HTERT RPE-1 (cell line): ENCODE measurements around the gene SRI.
"Not testable (repeated sequence)": the region's sequence is repeated elsewhere in the genome, so short reads cannot be mapped to it uniquely, and the experiment has no call there.

ENCODE experiments used
- in situ Hi-C: fragments of 300-500 bp; cut with MboI; formaldehyde crosslinking; loops from 4 replicates; pipeline ENCODE4 v1.14.3; 2020; ENCODE audit warnings: low sequenced_read_pairs

SRI gene

GRCh38 chr7:88184848-88185304, 35.0 kb downstream of the SRI start:
- in situ Hi-C loops = no loop called here

- in situ Hi-C loops = no loop called here
These were observed 36.8 kb downstream of the SRI start for GRCh38 chr7:88183051-88183450.

- in situ Hi-C loops = no loop called here
These were observed 43.6 kb downstream of the SRI start for GRCh38 chr7:88176190-88176589.

GRCh38 chr7:88172842-88173241, 47.0 kb downstream of the SRI start:
- in situ Hi-C loops = no loop called here

- in situ Hi-C loops = no loop called here
These were observed 50.0 kb downstream of the SRI start for GRCh38 chr7:88169717-88170320.

- in situ Hi-C loops = no loop called here
These were observed 52.1 kb downstream of the SRI start for GRCh38 chr7:88167721-88168120.

- in situ Hi-C loops = no loop called here
These were observed 52.6 kb downstream of the SRI start for GRCh38 chr7:88167223-88167622.

- in situ Hi-C loops = no loop called here
These were observed 54.1 kb downstream of the SRI start for GRCh38 chr7:88165697-88166096.

GRCh38 chr7:88159741-88160140, 60.1 kb downstream of the SRI start:
- in situ Hi-C loops = not testable (repeated sequence)

- in situ Hi-C loops = no loop called here
These were observed 63.5 kb downstream of the SRI start for GRCh38 chr7:88156356-88156755.

GRCh38 chr7:88155756-88156155, 64.1 kb downstream of the SRI start:
- in situ Hi-C loops = no loop called here
